GM12892 (cell line): ENCODE measurements around the gene CDK8.

Experiments used
- POLR2A ChIP-seq: IDR thresholded peaks from 2 replicates; pipeline ENCODE4 v1.6.1; 2011; ENCODE audit warnings: low read depth, low read length, control low read depth
- POLR2AphosphoS5 ChIP-seq: IDR thresholded peaks from 2 replicates; pipeline ENCODE4 v1.6.1; 2011; ENCODE audit warnings: low read depth, low read length, control low read depth

GRCh38 chr13:26228096-26228495 lies 25.8 kb upstream of the CDK8 start:
- TF ChIP-seq POLR2AphosphoS5 (no peak), POLR2A (no peak)
